WERI-Rb-1 (cell line): ENCODE results near the gene FGFBP2.

Experiments
- DNase-seq: peaks from one replicate; pipeline ENCODE4 v3.0.0-alpha.2; 2020
- H3K27ac ChIP-seq: fragments of 250-450 bp; sonication (Bioruptor Pico); 2 replicates; pipeline ENCODE4 v1.5.1; 2020; ENCODE audit warnings: mild to moderate bottlenecking, moderate library complexity
- H3K27me3 ChIP-seq: fragments of 250-450 bp; sonication (Bioruptor Pico); 2 replicates; pipeline ENCODE4 v1.5.1; 2021; ENCODE audit warnings: mild to moderate bottlenecking, low read depth, moderate library complexity; ENCODE audit not compliant: insufficient read depth, severe bottlenecking
- H3K36me3 ChIP-seq: fragments of 250-450 bp; sonication (Bioruptor Pico); 2 replicates; pipeline ENCODE4 v1.5.1; 2020; ENCODE audit warnings: mild to moderate bottlenecking, moderate library complexity
- H3K4me3 ChIP-seq: 2 replicates; pipeline ENCODE4 v1.5.1; 2011; ENCODE audit warnings: low read depth, mild to moderate bottlenecking, control low read depth, low read length
- H3K9me3 ChIP-seq: fragments of 250-450 bp; sonication (Bioruptor Pico); 2 replicates; pipeline ENCODE4 v1.5.1; 2021; ENCODE audit warnings: mild to moderate bottlenecking, moderate library complexity; ENCODE audit not compliant: severe bottlenecking
- TF ChIP-seq, protein P1 (sequence below): IDR thresholded peaks from 2 replicates; pipeline ENCODE4 v1.5.1; 2011; ENCODE audit warnings: low read depth, mild to moderate bottlenecking, control low read depth, inconsistent platforms, low read length

FGFBP2 gene

DNA sequence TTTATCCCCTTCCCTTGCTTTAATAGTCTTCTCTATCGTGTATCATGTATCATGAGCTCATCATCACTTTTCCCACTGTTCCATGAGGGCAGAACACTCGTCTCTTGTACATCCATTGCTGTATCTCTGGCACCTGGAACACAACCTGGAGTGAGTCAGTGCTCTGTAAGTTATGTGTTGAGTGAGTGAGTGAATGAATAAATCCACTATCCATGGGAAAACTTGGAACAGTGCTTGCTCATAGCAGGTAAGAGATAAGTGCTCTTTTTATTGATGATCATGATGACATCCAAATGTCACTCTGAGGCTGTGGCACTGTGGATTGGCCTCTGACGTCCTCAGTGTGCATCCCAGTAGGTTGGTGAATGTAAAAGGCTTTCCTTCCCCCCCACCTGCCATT is 28.7 kb downstream of the FGFBP2 start:
- H3K4me3 ChIP-seq = no peak overlapping the region
- TF ChIP-seq, protein P1, sequence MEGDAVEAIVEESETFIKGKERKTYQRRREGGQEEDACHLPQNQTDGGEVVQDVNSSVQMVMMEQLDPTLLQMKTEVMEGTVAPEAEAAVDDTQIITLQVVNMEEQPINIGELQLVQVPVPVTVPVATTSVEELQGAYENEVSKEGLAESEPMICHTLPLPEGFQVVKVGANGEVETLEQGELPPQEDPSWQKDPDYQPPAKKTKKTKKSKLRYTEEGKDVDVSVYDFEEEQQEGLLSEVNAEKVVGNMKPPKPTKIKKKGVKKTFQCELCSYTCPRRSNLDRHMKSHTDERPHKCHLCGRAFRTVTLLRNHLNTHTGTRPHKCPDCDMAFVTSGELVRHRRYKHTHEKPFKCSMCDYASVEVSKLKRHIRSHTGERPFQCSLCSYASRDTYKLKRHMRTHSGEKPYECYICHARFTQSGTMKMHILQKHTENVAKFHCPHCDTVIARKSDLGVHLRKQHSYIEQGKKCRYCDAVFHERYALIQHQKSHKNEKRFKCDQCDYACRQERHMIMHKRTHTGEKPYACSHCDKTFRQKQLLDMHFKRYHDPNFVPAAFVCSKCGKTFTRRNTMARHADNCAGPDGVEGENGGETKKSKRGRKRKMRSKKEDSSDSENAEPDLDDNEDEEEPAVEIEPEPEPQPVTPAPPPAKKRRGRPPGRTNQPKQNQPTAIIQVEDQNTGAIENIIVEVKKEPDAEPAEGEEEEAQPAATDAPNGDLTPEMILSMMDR = no peak

DNA sequence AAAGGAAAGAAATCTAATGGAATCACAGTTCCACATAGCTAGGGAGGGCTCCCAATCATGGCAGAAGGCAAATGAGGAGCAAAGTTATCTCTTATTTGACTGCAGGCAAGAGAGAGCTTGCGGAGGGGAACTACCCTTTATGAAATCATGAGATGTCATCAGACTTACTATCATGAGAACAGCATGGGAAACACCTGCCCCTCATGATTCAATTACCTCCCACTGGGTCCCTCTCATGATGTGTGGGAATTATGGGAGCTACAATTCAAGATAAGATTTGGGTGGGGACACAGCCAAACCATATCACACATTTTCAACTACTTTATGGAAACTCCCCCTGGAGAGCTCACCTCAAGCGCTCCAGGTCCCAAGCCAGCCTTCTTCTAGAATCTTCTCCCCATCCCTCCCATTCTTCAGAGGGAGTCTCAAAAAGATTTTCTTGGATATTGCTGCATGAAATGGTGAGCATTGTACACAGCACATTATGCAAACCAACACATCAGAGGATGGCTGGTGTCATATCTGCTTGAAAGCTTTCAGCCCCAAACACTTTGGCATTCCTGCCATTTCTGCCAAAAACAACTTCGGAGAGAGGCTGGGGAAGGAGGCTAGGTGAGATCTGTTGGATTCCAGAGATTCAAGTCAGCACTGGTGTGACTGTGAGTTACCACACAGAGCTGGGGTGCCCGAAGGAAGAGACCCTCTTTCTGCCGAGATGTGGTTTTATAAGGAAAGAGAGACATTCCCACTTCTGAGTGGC is 31.3 kb downstream of the FGFBP2 start:
- TF ChIP-seq, protein P1 = no peak
- Histone ChIP-seq H3K27ac (no peak overlapping the region), H3K27me3 (no peaks in the 10 kb centered on the region), H3K9me3 (no peaks in the 10 kb centered on the region), H3K4me3 (no peak overlapping the region), H3K36me3 (no peaks in the 10 kb centered on the region)
- no peak for DNase-seq

More for the DNA sequence above, 28.7 kb downstream of the FGFBP2 start:
- Histone ChIP-seq H3K27ac (no peak overlapping the region), H3K27me3 (no peaks in the 10 kb centered on the region), H3K9me3 (no peaks in the 10 kb centered on the region), H3K36me3 (no peaks in the 10 kb centered on the region)
- DNase-seq = no peak

DNA sequence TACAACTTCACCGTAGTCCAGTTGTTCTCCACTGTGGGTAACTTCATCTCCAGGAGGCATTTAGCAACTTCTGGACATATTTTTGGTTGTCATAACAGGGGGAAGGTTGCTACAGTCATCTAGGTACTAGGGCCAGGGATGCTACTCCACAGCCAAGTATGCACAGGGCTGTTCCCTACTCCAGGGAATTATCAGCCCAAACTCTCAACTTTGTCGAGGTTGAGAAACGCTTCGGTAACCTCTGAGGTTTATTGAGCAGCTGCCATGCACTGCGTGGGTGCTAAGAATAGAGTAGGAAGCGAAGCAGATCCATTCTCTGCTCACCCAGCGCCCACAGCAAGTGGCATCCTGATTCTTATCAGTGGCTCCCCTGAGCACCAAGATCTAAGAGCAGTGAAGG is 32.7 kb downstream of the FGFBP2 start:
- Histone ChIP-seq H3K27me3 (no peaks in the 10 kb centered on the region), H3K27ac (no peak overlapping the region), H3K4me3 (no peak overlapping the region), H3K9me3 (no peaks in the 10 kb centered on the region), H3K36me3 (no peaks in the 10 kb centered on the region)
- TF ChIP-seq, protein P1 = no peak
- no peak for DNase-seq

DNA sequence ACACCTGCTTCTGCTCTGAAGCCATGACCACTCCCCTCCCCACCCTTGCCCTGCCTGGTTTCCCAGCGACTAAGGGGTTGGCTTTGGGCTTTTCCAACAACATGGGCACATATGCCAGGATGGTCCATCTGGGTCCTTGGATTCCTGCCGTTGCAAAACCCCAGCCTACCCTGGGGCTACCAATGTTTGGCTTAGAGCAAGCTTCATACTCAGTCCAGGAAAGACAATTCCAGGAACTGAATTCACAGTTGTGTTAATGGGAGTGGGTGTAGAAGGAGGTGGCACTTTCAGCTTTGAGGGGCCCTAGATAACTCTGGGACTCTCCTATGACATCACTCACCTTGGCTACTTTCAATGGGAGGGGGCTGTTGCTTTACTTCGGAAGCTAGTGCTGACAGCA is 33.4 kb downstream of the FGFBP2 start:
- H3K27me3 ChIP-seq = no peaks in the 10 kb centered on the region
- H3K27ac ChIP-seq = no peak overlapping the region
- DNase-seq = no peak
- H3K4me3 ChIP-seq = no peak overlapping the region
- no peaks in the 10 kb centered on the region for H3K36me3 ChIP-seq
- TF ChIP-seq, protein P1 = no peak
- no peaks in the 10 kb centered on the region for H3K9me3 ChIP-seq

DNA sequence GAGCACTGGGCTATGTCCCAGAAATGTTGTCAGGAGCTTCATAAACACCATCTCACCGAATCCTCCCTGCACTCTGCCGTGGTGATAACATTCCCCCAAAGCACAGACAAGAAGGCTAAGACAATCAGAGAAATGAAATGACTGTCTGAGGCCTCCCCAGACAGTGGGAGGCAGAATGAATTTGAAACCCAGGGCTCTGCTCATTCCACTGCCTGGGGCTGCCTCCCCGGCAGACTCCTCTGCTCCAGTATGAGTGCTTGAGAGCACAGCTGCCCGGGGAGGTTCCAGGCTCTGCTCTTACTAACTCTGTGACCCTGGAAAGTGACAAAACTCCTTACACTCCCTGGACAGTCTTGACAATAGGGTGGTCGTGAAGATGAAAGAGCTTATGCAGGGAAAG is 34.1 kb downstream of the FGFBP2 start:
- no peak for DNase-seq
- Histone ChIP-seq H3K27ac (no peak overlapping the region), H3K9me3 (no peaks in the 10 kb centered on the region), H3K36me3 (no peaks in the 10 kb centered on the region), H3K27me3 (no peaks in the 10 kb centered on the region), H3K4me3 (no peak overlapping the region)
- TF ChIP-seq, protein P1 = no peak

DNA sequence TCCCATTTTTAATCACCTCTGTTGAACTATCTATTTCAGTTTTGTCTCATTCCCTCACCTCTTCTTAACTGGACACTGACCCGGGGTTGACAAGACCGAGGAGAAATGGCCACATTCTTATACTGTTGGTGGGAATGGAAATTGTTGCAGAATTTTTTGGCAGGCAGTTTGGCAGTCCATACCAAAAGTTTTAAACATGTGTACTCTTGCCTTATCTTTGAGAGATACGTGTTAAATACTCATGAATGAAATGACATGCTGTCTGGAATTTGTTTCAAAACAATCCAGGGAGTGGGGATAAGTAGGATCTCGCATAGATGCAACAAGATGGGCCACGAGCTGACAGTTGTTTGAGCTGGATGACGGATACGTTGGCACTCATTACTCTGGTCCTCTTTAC is 36.5 kb downstream of the FGFBP2 start:
- H3K27me3 ChIP-seq = no peaks in the 10 kb centered on the region
- H3K27ac ChIP-seq = no peak overlapping the region
- no peak for DNase-seq
- no peak overlapping the region for H3K4me3 ChIP-seq
- H3K9me3 ChIP-seq = no peaks in the 10 kb centered on the region
- H3K36me3 ChIP-seq = no peaks in the 10 kb centered on the region
- TF ChIP-seq, protein P1 = no peak
